Hippocampal formation (tissue), 2 donors: ENCODE data around the gene DOK5.
"Not testable (repeated sequence)": the region's sequence is repeated elsewhere in the genome, so short reads cannot be mapped to it uniquely, and the experiment has no call there.

ENCODE experiments used
- DNase-seq, 2 donors: peaks; one replicate each; lab custom pipeline; 2025; lab: John Stamatoyannopoulos, UW

The DOK5 gene

DNA sequence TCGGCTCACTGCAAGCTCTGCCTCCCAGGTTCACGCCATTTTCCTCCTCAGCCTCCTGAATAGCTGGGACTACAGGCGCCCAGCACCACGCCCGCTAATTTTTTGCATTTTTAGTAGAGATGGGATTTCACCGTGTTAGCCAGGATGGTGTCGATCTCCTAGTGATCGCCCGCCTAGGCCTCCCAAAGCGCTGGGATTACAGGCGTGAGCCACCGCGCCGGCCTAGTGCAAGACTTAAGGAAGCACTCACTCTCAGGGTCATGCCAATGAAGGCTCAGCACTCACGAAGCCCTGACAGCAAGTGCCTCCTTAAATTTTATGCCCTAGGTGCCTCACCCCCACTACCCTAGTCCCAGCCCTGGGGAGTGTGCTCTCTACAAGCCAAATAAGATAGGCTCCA lies 4.7 kb upstream of the DOK5 start:
- no peak for DNase-seq

DNA sequence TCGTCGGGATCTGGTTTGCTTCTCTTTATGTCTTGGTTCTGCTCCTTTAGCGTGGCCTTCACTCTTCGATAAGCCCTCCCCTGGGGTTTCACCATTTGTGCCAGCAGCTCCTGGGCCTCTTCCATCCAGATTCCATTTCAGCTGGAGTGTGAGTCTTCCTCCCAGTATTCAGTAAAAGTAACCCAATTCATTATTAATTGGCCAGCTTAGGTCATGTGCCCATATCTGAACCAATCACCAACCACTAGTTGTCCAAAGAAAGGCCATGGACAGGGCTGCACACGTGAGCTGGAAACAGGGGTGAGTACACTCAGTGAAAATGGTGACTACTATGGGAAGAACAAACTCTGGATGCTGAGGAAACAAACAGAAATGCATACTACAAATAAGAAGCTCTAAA lies 2.8 kb upstream of the DOK5 start:
- DNase-seq, result no peak

DNA sequence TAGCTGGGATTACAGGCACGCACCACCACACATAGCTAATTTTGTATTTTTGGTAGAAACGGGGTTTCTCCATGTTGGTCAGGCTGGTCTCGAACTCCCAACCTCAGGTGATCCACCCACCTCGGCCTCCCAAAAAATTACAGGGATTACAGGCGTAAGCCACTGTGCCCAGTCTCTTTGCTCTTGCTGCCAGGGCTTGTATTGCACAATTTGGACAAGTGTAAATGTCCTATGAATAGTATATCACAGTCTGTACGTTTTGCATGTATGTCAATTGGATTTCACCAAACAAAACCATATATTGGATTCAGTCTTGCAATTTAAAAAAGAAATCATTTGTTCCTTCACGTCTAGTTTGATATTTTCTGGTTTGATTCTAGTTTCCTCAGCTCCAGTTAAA lies 2.1 kb upstream of the DOK5 start:
- no peak for DNase-seq

DNA sequence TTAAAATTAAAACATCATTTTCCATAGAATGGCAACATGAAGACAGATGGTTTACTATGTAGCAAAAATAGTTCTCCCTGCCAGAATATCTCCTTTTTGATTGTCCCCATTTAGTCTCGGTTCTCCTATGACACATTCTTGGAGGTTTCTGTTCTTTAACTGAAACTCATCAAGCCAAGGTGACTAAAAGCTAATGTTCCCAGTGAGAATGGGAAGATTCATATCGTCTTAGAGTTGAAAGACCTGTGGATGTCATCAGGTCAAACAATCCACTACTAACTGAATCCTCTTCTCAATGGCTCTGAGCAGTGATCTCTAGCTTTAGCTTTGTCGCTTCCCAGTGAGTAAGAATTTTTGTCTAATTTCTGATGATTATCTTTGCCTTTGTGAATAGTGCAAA lies 1.3 kb upstream of the DOK5 start:
- no peak for DNase-seq

DNA sequence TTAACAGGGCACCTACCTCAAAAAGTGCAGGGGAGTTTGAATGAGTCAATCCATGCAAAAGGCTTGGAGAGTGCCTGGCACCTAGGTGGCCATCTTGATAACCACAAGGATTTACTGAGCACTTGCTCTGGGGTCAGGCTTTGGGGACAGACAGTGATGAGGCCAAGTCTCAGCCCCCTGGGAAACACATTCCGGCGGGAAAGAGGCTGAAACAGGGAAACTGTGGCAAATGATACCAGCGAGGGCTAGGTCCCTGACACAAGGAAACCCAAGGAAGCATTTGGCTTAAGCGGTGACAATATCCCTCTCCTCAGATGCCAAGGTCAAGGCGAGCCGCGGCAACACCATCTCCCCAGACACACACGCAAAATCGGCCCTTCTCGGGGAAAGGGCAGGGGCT lies 527 bp upstream of the DOK5 start:
- DNase-seq, result no peak

DNA sequence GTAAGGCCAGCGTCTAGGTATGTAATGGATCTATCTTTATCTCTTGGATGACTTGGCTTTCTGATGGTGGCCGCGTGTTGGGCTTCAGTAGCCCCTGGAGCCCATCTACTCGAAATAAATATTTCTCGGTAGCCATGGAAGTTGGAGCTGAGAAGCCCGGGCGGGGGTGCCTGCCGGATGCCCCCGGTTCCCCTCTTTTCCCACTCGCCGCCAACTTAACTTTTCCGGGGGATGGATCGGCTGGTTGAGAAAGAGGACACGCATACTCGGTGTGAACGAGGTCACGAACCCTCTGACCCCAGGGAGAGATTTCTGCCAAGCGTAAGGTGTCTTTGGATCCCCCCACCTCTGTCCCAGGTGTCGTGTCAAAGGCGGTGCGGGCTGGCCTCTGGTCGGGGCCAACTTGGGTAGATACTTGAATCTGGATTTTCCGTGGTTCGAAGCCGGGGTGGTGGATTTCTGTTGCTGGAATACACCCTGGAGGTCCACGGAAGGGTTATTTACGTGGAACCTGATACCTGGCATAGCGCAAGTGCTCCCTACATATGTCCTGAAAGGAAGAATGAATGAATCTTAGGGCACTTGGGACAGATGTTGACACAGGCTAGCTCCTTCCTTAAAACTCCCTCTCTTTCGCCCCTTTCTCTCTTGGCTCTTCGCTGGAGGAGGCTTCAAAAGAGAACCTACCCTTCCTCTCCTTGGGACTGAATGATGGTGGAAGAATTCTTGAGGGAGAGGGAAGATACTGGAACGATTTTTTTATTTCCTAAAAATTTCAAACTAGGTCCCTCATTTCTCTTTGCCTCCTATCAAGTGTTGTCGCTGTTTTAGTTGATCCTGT lies 996 bp downstream of the DOK5 start:
- no peak for DNase-seq

GRCh38 chr20:54477191-54477955 lies 2.0 kb downstream of the DOK5 start:
- peak in 1 of 2 donors; percentile 6 for DNase-seq

- DNase-seq, result no peak
Observed at GRCh38 chr20:54479138-54479906, 3.9 kb downstream of the DOK5 start.

- not testable (repeated sequence) for DNase-seq
Observed at GRCh38 chr20:54479937-54480336, 4.5 kb downstream of the DOK5 start.

- no peak for DNase-seq
Observed at GRCh38 chr20:54481442-54481841, 6.0 kb downstream of the DOK5 start.

DNA sequence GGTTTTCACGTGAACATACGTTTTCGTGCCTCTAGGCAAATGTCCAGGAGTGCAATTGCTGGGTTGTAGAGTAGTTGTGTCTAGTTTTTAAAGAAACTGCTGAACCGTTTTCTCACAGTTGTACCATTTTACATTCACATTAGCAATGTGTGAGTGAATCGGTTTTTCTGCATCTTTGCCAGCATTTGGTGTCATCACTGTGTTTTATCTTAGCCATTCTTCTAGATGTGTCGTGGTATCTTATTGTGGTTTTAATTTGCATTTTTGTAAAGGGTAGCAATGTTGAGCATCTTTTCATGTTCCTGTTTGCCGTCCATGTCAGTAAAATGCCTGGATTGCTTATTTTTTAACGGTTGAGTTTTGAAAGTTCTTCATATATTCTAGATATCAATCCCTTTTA lies 10.2 kb downstream of the DOK5 start:
- no peak for DNase-seq

GRCh38 chr20:54486585-54486984 lies 11.2 kb downstream of the DOK5 start:
- no peak for DNase-seq

DNA sequence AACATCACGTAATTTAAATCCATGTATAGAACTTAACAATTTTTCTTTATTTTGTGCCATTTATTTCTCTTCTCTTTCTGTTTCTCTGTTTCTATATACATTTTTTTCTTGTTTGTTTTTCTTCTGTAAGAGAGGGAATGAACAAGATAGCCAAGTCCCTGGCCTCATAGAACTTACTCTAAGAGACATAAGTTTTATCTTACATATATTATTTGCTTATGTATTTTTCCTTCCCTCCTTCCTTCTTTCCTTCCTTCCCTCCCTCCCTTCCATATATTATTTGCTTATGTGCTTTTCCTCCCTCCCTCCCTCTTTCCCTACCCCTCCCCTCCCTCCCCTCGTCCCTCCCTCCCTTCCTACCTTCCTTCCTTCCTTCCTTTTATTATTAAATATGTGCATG lies 13.0 kb downstream of the DOK5 start:
- DNase-seq, result no peak

DNA sequence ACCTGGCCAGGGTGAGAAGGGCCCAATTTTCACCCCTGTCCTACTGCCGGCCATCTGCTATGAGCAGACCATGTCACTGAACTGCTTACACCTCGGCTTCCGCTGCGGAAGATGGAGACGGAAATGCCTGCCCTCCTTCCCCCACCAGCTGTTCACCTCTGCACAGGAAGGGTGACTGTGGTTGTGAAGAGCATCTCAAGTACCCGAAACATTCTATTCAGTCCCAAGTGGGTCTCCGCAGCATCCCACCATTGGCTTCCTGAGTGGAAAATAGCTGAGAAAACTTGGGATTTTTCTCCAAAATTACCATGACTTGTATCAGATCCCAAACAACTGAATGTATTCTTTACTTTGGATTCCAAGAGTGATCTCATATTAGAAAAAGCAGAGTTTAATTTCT lies 16.1 kb downstream of the DOK5 start:
- DNase-seq, result no peak

GRCh38 chr20:54494303-54495006 lies 19.1 kb downstream of the DOK5 start:
- DNase-seq, result no peak

DNA sequence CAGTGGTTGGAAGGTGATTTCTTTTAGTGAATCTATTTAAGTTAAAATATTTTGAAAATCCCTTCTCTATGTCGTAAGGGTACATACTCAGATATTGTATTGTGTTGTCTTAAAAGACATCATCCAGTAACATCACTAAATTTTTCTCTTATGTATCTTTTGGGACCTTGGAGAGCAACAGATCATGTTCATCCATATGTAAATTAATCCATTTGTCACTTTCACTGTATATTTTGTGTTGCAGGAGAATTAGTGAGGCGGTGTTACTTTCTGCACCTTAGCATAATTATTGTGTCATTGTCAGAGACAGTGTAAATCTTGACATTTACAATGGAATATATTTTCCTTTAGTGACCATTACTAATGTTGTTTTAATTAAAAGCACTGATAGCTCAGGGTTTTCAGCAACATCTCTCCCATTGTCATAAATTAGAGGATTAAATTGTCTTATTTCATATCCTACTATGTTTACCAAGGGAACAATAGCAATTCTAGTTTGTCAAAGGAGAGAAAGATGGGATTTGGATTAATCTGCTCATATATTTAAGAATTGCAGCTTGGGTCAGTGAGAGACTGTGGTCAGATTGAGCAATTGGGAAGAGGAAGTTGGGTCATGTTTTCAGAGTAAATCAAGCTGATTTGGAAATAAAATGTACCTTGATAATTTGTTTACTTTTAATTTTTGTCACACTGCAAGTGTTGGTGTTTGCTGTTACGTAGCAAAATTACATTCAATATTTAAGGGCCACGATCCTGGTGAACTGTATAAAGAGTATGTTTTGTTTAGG lies 22.7 kb downstream of the DOK5 start:
- no peak for DNase-seq

DNA sequence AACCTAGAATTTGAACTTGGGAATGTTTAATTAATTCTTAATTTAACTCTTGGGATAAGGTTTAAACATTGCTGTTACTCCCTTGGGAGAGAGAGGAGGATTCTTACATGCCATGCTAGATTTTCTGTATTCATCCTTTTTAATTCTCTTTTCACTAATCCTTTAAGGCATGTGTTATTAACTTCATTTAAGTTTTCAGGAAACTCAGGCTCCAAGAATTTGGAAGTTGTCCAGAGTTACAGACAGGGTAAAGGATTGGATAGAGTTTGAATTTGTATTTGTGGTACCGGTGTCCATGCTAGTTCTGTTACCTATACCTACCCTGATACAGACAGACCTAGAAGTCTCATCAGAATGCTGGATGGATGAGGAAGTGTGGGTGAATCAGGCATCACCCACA lies 23.7 kb downstream of the DOK5 start:
- DNase-seq, result no peak

DNA sequence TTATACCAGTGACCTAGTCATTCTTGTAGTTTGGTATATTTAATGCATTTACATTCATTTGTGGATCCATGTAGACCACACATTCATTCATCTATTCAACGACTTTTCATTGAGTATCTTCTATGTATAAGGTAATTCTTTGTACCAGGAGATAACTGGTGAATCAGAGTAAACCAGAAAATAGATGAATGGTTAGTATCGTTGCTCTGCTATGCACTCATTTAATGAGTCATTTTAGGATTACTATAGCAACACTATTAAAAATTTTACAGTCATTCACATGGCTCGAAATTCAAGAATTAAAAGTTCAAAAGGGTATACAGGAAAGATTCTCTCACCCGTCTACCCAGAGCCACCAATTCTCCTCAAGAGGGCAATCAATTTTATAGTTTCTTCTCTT lies 26.8 kb downstream of the DOK5 start:
- no peak for DNase-seq

DNA sequence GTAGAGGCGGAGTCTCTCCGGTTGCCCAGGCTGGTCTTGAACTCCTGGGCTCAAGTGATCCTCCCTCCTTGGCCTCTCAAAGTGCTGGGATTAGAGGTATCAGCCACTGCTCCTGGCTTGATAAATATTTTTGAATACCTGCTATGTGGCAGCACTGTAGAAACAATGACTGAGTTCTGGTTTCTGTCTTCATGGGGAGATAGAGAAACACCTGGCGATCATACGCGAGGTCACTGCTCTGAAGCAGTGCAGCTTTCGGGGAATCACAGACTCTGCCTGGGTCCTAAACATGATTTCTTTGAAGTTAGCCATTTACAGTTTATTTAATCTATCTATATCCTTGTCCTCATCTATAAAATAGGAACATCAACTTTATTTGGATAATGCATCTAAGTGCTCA lies 31.2 kb downstream of the DOK5 start:
- DNase-seq, result no peak

GRCh38 chr20:54510541-54511129 lies 35.2 kb downstream of the DOK5 start:
- peak in 1 of 2 donors; percentile 14 for DNase-seq

DNA sequence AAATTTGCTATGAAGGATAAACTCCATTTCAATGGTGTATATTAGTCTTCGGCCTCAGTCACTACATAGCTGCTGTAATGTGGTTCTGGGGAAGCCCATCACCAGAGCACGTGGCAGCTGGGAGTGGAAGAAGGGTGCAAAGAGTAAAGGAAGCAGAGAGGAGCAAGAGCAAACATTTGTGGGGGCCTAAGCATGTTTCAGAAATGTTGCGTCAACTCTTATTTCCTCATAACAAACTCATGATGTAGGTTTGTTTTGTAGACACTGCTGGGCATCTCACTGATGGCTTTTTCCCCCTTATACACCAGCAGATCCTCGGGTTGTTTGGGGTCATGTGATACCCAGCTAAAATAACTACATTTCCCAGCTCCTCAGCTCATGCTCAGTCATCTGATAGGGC lies 37.3 kb downstream of the DOK5 start:
- DNase-seq, result no peak
